ENCODE results near the gene MRPL42.
"Not testable (repeated sequence)": the region's sequence is repeated elsewhere in the genome, so short reads cannot be mapped to it uniquely, and the experiment has no call there.

MRPL42 gene

GRCh38 chr12:93550748-93551611, 83.7 kb downstream of the MRPL42 start:
- DNase-seq: no peak

- no peak for DNase-seq
These were observed 85.1 kb downstream of the MRPL42 start for GRCh38 chr12:93552427-93552826.

- DNase-seq: not testable (repeated sequence)
These were observed 90.6 kb downstream of the MRPL42 start for GRCh38 chr12:93557879-93558278.

DNA sequence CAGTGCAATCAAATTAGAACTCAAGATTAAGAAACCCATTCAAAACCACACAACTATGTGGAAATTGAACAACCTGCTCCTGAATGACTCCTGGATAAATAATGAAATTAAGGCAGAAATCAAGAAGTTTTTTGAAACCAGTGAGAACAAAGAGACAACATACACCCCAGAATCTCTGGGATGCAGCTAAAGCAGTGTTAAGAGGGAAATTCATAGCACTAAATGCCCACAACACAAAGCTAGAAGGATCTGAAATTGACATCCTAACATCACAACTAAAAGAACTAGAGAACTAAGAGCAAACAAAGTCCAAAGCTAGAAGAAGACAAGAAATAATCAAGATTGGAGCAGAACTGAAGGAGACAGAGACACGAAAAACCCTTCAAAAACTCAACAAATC, 91.4 kb downstream of the MRPL42 start:
- not testable (repeated sequence) for DNase-seq

DNA sequence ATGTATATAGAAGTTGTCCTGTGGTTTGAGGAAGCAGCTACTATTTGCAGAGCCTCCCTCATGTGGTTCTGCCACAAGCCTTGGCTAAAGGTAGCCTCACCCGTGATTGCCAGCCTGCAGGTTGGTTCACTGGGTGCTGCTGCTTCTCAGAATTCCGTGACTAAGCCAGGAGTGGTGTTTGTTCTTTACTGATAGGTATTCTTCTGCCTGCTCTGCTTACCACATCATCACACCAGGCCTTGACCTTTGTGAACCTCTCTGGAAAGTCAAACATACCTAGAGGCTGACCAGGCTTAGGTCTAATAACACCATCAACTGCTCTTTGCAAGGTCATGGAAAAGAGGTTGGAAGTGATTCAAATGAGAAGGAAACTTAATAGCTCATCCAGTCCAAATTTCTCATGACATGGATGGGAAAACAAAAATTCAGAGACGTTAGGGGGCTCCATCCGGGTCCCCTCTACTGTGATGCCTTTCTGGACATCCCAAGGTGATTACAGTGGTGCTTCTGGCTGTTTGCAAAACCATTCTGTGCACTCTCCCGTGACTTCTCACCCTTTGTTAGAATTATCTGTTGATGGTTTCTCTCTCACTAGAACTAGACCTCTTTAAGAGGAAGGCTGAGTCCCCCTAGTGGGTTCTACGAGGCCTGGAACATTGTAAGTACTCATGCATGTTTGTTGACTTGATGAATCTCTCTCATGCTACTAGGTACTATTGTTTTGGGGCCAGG, 96.7 kb downstream of the MRPL42 start:
- DNase-seq: no peak

GRCh38 chr12:93565760-93566159, 98.4 kb downstream of the MRPL42 start:
- DNase-seq: no peak
